DND-41 (cell line): ENCODE measurements around the gene ACSL5.

Source experiments
- ATAC-seq: fragments of 200-7000 bp; cut with Tn5 transposase; 3 replicates; pipeline ENCODE4 v1.9.1; 2021; ENCODE audit warnings: low read depth; ENCODE audit not compliant: insufficient read depth
- DNase-seq: peaks from one replicate; pipeline ENCODE4 v3.0.0-alpha.2; 2020
- H2AFZ ChIP-seq: 2 replicates; pipeline ENCODE4 v1.6.0; 2012; ENCODE audit warnings: low read depth, low read length
- H3K27ac ChIP-seq: 2 replicates; pipeline ENCODE4 v1.5.1; 2012; ENCODE audit warnings: low read length, inconsistent platforms
- H3K27me3 ChIP-seq: fragments of 200-600 bp; sonication (generic); 2 replicates; pipeline ENCODE4 v1.6.0; 2012; ENCODE audit warnings: low read length, mild to moderate bottlenecking, inconsistent platforms; ENCODE audit not compliant: insufficient read depth, poor library complexity
- H3K36me3 ChIP-seq: 2 replicates; pipeline ENCODE4 v1.5.1; 2012; ENCODE audit warnings: low read length, inconsistent platforms; ENCODE audit not compliant: insufficient read depth
- H3K4me1 ChIP-seq: 2 replicates; pipeline ENCODE4 v1.5.1; 2012; ENCODE audit warnings: mild to moderate bottlenecking, low read length; ENCODE audit not compliant: insufficient read depth
- H3K4me2 ChIP-seq: 2 replicates; pipeline ENCODE4 v1.6.0; 2012; ENCODE audit warnings: mild to moderate bottlenecking, moderate library complexity, low read length, inconsistent platforms; ENCODE audit not compliant: insufficient read depth
- H3K4me3 ChIP-seq, 2 experiments: fragments of 200-600 bp in 1 of 2; shearing (Covaris generic) in 1 of 2; 2 replicates each; pipeline ENCODE4 v1.5.1; 2012 to 2016; ENCODE audit warnings: inconsistent platforms in 2 of 2, low read length in 2 of 2, mild to moderate bottlenecking in 2 of 2, low read depth in 1 of 2, moderate library complexity in 1 of 2
- H3K79me2 ChIP-seq: 2 replicates; pipeline ENCODE4 v1.6.0; 2012; ENCODE audit warnings: low read length, inconsistent platforms; ENCODE audit not compliant: insufficient read depth
- H3K9ac ChIP-seq: 2 replicates; pipeline ENCODE4 v1.6.0; 2012; ENCODE audit warnings: low read depth, mild to moderate bottlenecking, inconsistent platforms, low read length, moderate library complexity
- H3K9me3 ChIP-seq: 2 replicates; pipeline ENCODE4 v1.5.1; 2012; ENCODE audit warnings: low read length, moderate library complexity, mild to moderate bottlenecking, inconsistent platforms; ENCODE audit not compliant: insufficient read depth, severe bottlenecking
- H4K20me1 ChIP-seq: 2 replicates; pipeline ENCODE4 v1.6.0; 2012; ENCODE audit warnings: low read length; ENCODE audit not compliant: insufficient read depth
- EZH2 ChIP-seq: IDR thresholded peaks from 3 replicates; pipeline ENCODE4 v1.6.1; 2012; ENCODE audit warnings: borderline replicate concordance, low read depth, mild to moderate bottlenecking, moderate library complexity, low read length, inconsistent platforms; ENCODE audit not compliant: severe bottlenecking
- TF ChIP-seq, protein P1 (sequence below): IDR thresholded peaks from 2 replicates; pipeline ENCODE4 v1.5.1; 2012; ENCODE audit warnings: borderline replicate concordance, low read length, moderate library complexity, mild to moderate bottlenecking; ENCODE audit not compliant: poor library complexity, severe bottlenecking; ENCODE audit errors: extremely low read depth

Gene ACSL5

DNA sequence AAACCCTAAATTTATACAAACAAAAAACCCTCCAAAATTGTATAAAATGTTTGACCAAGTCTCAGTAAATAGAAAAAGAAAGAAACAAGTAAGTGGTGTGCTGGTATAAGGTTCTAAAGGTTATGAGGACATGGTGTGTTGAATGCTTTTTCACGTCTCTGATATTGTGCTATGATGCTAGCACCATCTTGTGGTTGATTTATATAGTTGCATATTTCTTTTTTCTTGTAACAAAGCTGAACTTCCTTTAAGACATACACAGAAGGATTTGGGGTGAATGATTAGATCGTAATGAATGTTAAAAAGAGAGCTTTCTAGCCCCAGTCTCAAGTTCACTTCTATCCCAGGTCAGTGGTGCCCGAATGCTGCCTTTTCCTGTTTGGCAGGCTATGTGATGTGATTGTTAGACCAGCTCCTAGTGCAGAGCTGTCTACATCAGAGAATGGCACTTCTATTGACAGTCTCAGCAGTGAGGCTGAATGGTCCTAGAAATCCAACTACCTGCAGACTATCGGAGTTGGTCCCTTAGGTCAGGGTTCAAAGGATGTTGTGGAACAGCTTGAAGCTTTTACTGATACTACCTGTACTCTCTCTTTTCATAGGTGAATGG is 98.1 kb downstream of the ACSL5 start:
- no peak overlapping the region for H3K9ac ChIP-seq
- H3K4me3 ChIP-seq: no peak overlapping the region
- H3K27ac ChIP-seq: no peak overlapping the region
- H2AFZ ChIP-seq: no peak overlapping the region
- no peaks in the 10 kb centered on the region; the same call in 1 of the 2 replicates for H4K20me1 ChIP-seq
- no peaks in the 10 kb centered on the region for H3K4me1 ChIP-seq
- H3K4me2 ChIP-seq: no peak overlapping the region
- H3K9me3 ChIP-seq: no peaks in the 10 kb centered on the region
- DNase-seq (no peak), ATAC-seq (peak; percentile 82)
- H3K79me2 ChIP-seq: no peaks in the 10 kb centered on the region
- no peak for TF ChIP-seq EZH2
- TF ChIP-seq, protein P1, sequence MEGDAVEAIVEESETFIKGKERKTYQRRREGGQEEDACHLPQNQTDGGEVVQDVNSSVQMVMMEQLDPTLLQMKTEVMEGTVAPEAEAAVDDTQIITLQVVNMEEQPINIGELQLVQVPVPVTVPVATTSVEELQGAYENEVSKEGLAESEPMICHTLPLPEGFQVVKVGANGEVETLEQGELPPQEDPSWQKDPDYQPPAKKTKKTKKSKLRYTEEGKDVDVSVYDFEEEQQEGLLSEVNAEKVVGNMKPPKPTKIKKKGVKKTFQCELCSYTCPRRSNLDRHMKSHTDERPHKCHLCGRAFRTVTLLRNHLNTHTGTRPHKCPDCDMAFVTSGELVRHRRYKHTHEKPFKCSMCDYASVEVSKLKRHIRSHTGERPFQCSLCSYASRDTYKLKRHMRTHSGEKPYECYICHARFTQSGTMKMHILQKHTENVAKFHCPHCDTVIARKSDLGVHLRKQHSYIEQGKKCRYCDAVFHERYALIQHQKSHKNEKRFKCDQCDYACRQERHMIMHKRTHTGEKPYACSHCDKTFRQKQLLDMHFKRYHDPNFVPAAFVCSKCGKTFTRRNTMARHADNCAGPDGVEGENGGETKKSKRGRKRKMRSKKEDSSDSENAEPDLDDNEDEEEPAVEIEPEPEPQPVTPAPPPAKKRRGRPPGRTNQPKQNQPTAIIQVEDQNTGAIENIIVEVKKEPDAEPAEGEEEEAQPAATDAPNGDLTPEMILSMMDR: peak; percentile 78
- no peaks in the 10 kb centered on the region for H3K27me3 ChIP-seq
- H3K36me3 ChIP-seq: peaks cover 16% of the 10 kb centered on the region; the same call in 1 of the 2 replicates

DNA sequence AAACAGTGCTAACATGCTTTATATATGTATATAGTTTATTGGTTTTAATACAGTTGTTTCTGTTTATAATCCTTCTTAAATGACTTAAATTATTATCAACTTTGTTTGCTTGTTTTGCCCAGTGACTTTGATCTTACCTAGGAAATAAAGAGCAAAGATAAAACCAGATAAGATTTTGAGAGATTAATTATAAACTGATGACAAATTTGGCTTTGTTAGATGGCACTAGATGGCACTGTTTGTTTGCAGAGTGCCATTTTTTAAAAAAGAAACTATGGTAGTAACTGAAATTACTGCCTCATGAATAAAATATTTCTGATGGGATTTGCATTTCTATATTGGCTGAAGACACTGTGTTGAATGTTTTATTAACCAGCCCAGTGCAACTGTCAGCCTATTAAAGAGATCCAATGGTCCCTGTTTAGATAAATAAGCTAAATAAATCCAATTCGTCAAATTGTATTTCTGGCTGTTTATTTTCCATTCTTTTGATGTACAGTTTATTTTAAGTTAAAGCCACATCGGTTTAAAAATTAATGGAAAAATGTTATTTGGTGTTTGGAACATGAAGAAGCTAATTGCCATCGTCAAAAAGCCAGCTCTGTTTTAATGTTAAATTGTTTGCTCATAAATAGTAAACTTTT is 101.8 kb downstream of the ACSL5 start:
- H3K27ac ChIP-seq: no peak overlapping the region
- ATAC-seq: 0 out of 3 replicates have a peak, but pooled peaks have one; percentile 39
- no peak overlapping the region for H2AFZ ChIP-seq
- no peaks in the 10 kb centered on the region; the same call in 1 of the 2 replicates for H4K20me1 ChIP-seq
- no peaks in the 10 kb centered on the region for H3K4me1 ChIP-seq
- H3K27me3 ChIP-seq: no peaks in the 10 kb centered on the region
- DNase-seq: no peak
- H3K36me3 ChIP-seq: no peaks in the 10 kb centered on the region
- TF ChIP-seq, protein P1: peak; percentile 67
- no peak for TF ChIP-seq EZH2
- no peak overlapping the region for H3K4me2 ChIP-seq
- no peaks in the 10 kb centered on the region for H3K79me2 ChIP-seq
- no peak overlapping the region for H3K9ac ChIP-seq
- no peaks in the 10 kb centered on the region for H3K9me3 ChIP-seq
- no peak overlapping the region for H3K4me3 ChIP-seq
